Upper lobe of left lung (tissue), 4 donors: ENCODE results near the gene PARL.

Experiments used
- CTCF ChIP-seq, 6 experiments: fragments of 450-650 bp in 4 of 6; fragments of 200-600 bp in 2 of 6; sonication (generic) in 2 of 6; IDR thresholded peaks; one replicate each; pipeline ENCODE4 v1.5.1; 2016 to 2019; ENCODE audit warnings: antibody characterized with exemption in 6 of 6
- EP300 ChIP-seq, 4 donors: sonication (generic); formaldehyde crosslinking; IDR thresholded peaks; one replicate each; pipeline ENCODE4 v1.5.1; 2017; ENCODE audit warnings: antibody characterized with exemption in 4 of 4, control low read depth in 2 of 4
- POLR2A ChIP-seq, 4 donors: fragments of 450-650 bp; IDR thresholded peaks; one replicate each; pipeline ENCODE4 v1.5.1; 2016 to 2017; ENCODE audit warnings: antibody characterized with exemption in 4 of 4, mild to moderate bottlenecking in 2 of 4
- POLR2AphosphoS5 ChIP-seq, 2 donors: sonication (generic); formaldehyde crosslinking; IDR thresholded peaks; one replicate each; pipeline ENCODE4 v1.5.1; 2017; ENCODE audit warnings: antibody characterized with exemption in 2 of 2

- no peak for TF ChIP-seq POLR2A (IDR thresholded peaks at IDR 0.05)
- TF ChIP-seq CTCF (IDR thresholded peaks at IDR 0.05): no peak
- no peak for TF ChIP-seq POLR2AphosphoS5 (IDR thresholded peaks at IDR 0.05)
- no peak for TF ChIP-seq EP300 (IDR thresholded peaks at IDR 0.05)
Measured at GRCh38 chr3:183930086-183930485, 45.4 kb upstream of the PARL start.
